ENCODE results near the gene ANXA2R.

GRCh38 chr5:43001748-43002147, 38.4 kb downstream of the ANXA2R start:
- TF ChIP-seq CTCF (conservative IDR thresholded peaks at IDR 0.05; ENCODE audit: low read length), result no peak
- no peak for TF ChIP-seq EZH2phosphoT487 (IDR thresholded peaks at IDR 0.05; ENCODE audit: borderline replicate concordance, low read depth, low read length)
